HG02943 (cell line): ENCODE data around the gene DPH6.
"Not testable (repeated sequence)": the region's sequence is repeated elsewhere in the genome, so short reads cannot be mapped to it uniquely, and the experiment has no call there.

ENCODE experiments used
- ATAC-seq: cut with Tn5 transposase; IDR thresholded peaks from one replicate; pipeline ENCODE4 v1.9.1; 2021; ENCODE audit warnings: mild to moderate bottlenecking, low read depth, moderate library complexity; ENCODE audit not compliant: unreplicated experiment

DPH6 gene

GRCh38 chr15:35442742-35443141 is 103.2 kb downstream of the DPH6 start:
- ATAC-seq, result no peak

- not testable (repeated sequence) for ATAC-seq
Observed at GRCh38 chr15:35441279-35441678, 104.7 kb downstream of the DPH6 start.

- ATAC-seq, result no peak
Observed at GRCh38 chr15:35440265-35440664, 105.7 kb downstream of the DPH6 start.

- no peak for ATAC-seq
Observed at GRCh38 chr15:35439291-35439690, 106.7 kb downstream of the DPH6 start.

- ATAC-seq, result no peak
Observed at GRCh38 chr15:35437157-35437556, 108.8 kb downstream of the DPH6 start.

- no peak for ATAC-seq
Observed at GRCh38 chr15:35436422-35436821, 109.5 kb downstream of the DPH6 start.

GRCh38 chr15:35431281-35431680 is 114.7 kb downstream of the DPH6 start:
- ATAC-seq, result no peak

- ATAC-seq, result no peak
Observed at GRCh38 chr15:35430301-35430700, 115.7 kb downstream of the DPH6 start.

GRCh38 chr15:35427496-35427895 is 118.5 kb downstream of the DPH6 start:
- no peak for ATAC-seq

- ATAC-seq, result no peak
Observed at GRCh38 chr15:35427091-35427490, 118.9 kb downstream of the DPH6 start.

- no peak for ATAC-seq
Observed at GRCh38 chr15:35410775-35411174, 135.2 kb downstream of the DPH6 start.

- no peak for ATAC-seq
Observed at GRCh38 chr15:35399901-35400300, 146.1 kb downstream of the DPH6 start.

GRCh38 chr15:35397027-35397426 is 148.9 kb downstream of the DPH6 start:
- ATAC-seq, result no peak

- ATAC-seq, result no peak
Observed at GRCh38 chr15:35394416-35394815, 151.5 kb downstream of the DPH6 start.

GRCh38 chr15:35393398-35393797 is 152.6 kb downstream of the DPH6 start:
- no peak for ATAC-seq

- not testable (repeated sequence) for ATAC-seq
Observed at GRCh38 chr15:35391408-35391984, 154.5 kb downstream of the DPH6 start.

- ATAC-seq, result no peak
Observed at GRCh38 chr15:35383506-35383905, 162.5 kb downstream of the DPH6 start.

- ATAC-seq, result no peak
Observed at GRCh38 chr15:35381328-35381727, 164.6 kb downstream of the DPH6 start.

GRCh38 chr15:35379972-35380371 is 166.0 kb downstream of the DPH6 start:
- ATAC-seq, result no peak

- ATAC-seq, result not testable (repeated sequence)
Observed at GRCh38 chr15:35378454-35378853, 167.5 kb downstream of the DPH6 start.

GRCh38 chr15:35376707-35377106 is 169.3 kb downstream of the DPH6 start:
- no peak for ATAC-seq

- ATAC-seq, result no peak
Observed at GRCh38 chr15:35374661-35375060, 171.3 kb downstream of the DPH6 start.
